Stimulated activated CD8-positive, alpha-beta memory T cell treated with anti-CD3 and anti-CD28 coated beads, Interleukin-7, amount 100 ng/mL, for 4 hours (primary cell): ENCODE data around the gene SRPK3.
"Not testable (repeated sequence)": the region's sequence is repeated elsewhere in the genome, so short reads cannot be mapped to it uniquely, and the experiment has no call there.

Experiments used
- DNase-seq, 2 donors: peaks; one replicate each; pipeline ENCODE4 v3.0.0-alpha.2; 2020; ENCODE audit warnings: low read depth in 2 of 2

SRPK3 gene

DNA sequence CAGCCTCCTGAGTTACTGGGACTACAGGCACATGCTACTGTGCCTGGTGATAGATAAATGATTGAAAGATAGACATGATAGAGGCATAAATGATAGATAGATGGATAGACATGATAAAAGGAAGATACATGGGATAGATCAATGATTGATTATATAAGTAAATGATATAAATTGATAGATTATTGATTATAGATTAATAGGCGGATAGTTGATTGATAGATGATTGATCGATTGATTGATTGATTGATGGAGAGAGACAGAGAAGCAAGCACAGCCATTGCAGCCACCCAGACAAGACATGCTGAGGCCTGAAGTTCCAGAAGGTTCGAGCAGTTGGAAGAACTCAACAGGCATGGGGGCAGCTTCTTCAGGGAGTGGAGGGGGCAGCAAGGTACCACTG lies 34.5 kb upstream of the SRPK3 start:
- DNase-seq = no peak

DNA sequence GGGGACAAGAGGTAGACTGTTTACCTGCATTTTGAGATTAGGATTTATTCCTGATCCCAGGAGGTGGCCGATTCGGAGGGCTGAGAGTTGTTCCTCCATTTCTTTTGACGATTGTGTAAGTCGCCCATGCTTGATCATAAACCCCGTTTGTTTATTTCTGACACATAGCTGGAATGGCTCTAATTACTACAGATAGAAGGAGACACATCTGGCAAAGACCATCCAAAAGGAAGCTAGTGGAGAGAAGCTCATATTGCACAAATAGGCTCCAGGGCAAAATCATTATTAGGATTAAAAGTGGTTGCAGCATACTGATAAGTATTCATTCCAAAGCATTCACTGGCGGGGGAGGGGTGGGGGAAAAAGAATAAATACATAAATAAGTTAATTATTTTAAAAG lies 33.9 kb upstream of the SRPK3 start:
- not testable (repeated sequence) for DNase-seq

DNA sequence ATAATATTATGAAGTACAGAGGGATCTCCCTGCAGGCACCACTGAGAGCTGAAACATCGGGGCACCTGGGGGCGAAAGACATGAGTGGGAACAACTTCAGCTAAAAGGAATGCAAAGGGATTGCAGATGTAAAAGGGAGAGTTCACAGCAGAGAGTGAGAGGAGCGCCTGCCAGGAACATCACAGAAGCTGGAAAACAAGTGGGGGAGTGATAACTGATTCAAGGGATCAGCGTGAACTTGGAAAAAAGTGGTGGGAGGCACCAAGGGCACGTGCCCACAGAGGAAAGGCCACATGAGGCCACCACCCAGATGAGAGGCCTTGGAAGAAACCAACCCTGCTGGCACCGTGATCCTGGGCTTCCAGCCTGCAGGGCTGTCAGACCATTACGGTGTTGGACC lies 31.8 kb upstream of the SRPK3 start:
- DNase-seq = not testable (repeated sequence)

DNA sequence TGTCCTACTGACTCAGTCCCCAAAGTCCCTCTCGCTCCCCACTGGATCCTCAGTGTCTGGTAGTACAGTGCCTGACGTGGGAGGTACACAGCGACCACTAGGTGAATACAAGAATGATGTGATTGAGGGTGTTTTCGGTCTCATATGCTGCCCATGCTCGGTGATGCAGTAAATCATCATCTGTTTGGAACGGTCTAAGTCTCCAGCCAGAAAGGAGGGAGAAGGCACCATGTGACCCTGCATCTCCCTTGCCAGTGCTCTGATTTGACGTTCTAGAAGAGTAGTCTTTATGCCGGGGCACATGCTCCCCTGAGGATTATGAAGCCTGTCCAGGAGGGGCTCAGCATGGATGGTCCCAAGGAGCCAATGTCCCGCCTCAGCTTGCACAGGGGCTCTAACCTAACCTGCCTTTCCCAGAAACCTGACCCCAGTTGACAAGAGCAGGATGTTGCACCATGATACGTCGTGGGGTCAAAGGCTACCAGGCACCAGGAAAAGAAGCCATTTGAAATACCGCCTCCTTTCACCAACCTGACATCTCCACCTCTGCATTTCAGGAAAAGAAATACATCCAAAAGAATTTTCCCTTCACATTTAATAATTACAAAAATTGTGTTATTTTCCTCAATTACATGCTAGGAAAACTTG lies 30.6 kb upstream of the SRPK3 start:
- no peak for DNase-seq

DNA sequence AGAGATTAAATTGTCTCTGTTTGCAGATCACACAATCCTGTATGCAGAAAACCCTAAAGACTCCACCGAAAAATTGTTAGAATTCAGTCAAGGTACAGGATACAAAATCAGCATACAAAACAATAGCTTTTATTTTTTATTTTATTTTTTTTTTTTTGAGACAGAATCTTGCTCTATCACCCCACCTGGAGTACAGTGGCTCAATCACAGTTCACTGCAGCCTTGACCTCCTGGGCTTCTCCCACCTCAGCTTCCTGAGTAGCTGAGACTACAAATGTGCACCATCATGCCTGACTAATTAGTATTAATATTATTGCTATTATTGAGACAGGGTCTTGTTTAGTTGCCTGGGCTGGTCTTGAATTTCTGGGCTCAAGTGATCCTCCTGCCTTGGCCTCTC lies 25.7 kb upstream of the SRPK3 start:
- DNase-seq = no peak

DNA sequence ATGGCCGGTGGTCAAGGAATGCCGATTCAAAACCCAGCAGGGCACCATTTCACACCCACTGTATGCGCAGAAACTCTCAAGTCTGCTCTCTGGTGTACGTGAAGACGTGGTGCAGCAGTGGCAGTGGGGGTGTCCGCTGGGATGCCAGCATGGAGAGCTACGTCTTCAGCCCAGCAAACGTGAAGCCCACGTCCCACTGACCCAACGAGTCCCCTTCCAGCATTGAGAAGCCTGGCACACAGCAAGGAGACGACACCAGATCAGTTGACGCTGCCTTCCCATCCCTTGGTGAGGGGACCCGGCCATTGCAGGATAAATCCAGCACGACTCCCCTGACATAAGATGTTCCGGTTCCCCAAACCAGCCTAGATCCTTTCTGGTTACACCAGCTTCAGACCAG lies 19.0 kb upstream of the SRPK3 start:
- DNase-seq = no peak

DNA sequence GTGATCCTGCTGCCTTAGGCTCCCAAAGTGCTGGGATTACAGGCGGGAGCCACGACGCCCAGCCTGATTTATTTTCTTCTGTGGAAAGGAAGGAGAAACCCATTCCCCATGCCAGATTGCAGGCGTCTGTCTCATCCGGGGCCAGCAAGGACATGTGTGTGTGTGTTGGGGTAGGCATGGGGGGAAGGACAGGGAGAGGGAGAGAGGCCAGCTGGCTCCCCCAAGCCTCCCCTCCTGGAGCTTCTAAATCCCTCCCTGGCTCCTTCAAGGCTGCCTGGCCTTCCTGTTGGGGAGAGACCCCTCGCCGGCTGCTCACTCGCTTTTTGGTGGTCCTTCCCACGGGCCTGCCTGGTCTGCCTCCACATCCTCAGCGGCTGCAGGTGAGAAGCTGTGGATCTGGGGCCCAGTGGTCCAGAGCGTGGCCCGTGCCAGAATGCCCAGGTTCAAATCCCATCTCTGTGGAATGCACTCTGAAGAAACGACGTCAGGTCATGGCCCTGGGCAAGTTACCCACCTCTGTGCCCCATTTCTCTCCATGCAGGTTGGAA lies 18.1 kb upstream of the SRPK3 start:
- DNase-seq = no peak

DNA sequence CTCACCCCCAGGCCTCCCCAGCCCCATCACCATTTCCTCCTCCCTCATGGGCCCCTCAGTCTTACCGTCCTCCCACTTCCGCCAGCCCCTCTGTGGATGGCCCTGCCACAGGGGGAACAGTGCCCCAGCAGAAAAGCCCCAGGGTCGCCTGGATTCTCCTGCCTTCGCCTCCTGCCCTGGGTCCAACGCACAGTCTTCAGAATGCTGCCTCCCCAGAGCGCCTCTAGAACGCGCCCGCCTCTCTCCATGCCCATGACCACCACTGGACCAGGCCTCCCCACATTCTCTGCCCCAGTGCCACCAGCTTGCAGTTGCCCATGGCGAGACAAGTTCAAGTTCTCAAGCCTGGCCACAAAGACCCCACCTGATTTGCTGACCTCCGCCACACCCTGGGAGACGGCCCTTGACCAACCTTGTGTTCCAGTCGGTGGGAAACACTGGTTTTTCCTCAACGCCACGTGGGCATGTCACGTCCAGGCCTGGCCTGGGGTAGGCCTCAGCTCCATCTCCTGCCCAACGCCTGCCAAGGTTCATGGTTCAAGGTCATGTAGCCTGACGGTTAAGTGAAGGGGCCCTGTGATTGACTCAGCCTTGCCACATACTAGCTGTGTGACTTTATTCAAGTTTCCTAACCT lies 17.4 kb upstream of the SRPK3 start:
- DNase-seq = no peak

DNA sequence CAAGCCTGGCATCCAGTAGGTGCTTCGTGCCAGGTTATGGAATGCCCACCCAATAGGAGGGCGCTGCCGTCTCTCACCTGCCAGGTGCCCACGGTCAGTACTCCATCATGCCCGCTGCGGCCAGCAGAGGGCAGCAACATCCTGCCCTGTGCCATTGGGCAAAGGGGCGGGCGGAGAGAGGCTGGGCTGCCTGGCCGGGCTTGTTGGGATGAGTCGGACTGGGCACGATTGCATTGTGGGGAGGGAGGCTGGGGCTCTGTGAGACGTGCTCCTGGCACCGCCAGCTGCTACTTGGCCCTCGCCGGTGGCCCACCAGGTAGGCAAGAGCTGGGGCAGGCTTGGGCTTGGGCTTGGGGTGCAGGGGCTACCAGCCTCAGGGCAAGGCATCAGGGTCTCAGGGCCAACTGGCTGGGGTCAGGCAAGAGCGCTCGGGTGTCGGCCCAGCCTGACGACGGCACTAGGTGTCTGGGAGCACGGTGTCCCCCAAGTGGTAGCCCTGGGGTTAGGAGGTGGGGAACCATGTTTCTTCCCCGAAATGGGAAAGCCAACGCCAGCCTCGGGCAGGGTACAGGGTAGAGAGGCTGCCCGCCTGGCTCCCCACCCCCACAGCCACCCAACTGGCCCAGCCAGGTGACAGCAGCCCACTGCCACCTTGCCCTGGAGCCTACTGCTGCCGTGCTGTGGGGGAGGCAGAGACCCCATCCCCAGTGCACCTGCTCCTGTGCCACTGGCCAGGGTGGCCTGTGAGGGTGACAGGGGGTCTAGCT lies 16.7 kb upstream of the SRPK3 start, which contains the start of gene PLXNB3:
PLXNB3 (plus strand) TSS at position 261 of the 767 bp plus-strand sequence. CDS start 1,287 bp downstream, outside the sequence.
- peak; percentile 42 to 58 for DNase-seq

DNA sequence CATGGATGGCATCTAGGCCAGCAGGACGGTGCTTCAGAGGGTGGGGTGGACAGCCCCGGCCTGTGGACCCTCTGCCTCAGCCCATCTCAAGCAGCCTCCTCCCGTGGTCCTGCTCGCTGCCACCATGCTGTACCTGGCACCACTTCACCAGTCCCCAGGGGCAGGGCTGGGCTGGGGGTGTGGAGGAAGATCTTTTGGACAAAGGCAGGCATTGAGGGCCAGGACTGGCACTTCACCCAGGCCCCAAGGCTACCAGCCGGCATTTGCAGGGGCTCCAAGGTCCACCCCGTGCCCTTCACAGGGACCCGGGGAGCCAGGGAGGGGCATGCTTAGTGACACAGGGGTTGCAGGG lies 16.1 kb upstream of the SRPK3 start:
- DNase-seq = no peak

DNA sequence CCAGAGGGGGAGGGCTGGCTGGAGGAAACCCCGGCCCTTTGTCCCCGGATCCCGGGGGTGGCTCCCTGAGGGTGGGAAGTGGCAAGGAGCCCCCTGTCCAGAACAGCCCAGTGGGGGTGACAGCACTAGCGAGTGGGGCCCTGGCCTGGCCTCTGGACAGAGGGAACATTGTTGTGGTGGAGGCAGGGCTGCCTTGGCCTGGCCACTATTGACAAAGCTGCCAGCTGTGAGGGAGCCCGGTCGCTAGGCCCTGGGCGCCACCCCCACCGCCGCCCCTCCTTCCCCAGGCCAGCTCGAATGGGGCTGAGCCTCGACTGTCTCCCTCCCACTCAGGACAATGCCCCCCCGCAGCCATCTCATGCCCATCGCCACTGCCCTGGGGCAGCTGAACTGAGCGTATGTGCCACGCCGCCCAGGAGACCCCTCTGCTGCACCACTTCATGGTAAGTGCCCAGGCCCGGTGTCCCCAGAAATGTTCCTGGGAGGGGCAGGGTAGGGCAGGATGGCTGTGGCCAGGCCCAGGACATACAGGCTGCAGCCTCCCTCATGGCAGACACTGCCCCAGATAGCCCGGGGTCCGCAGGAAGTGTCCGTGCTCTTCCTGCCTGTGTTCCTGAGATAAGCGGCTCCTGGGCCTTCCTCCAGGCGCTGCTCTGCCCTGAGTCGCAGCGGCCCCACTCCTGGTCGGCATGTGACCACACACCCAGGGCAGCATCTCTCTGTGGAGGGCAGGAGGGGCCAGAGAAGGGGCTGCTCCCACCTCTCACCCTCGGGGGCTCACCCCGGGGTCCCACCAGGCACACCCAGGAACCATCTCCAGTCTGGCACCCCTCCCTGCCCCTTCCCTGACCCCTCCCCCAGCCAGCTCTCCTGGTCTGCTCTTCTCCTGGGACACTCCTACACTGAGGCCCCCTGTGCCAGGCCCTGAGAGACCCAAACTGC lies 15.4 kb upstream of the SRPK3 start:
- DNase-seq = no peak

DNA sequence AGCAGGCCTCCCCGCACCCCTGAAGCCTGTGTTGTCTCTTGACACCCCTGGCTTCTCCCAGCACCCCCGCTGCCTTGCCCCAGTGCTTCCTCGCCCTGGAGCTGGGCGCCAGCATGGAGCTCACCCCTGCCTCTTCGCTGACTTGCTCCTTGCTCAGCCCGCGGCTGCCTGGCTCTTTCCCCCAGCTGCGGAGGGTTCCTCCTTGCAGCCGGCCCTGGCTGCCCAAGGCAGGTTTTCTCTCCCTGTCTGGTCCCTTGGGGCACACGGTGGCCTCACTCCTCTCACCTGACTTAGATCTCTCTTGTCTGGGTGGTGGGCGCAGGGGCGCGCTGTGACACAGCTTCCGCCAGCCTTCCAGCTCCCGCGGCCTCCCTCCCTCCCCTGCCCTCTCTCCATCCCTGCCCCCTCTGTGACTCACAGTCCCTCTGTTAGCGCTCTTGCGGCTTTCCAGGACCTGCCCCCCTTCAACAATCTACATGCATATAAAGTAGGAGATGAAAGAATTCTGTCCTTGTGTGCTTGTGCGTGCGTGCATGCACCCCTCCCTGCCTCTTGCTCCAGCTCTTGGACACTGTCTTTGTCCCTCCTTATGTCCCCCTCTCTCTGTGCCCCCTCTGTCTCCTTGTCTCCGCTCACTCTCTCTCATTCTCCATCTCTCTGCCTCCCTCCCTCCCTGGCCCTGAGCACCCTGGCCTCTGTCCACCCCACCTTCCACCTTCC lies 14.6 kb upstream of the SRPK3 start:
- peak; percentile 21 to 50 for DNase-seq

DNA sequence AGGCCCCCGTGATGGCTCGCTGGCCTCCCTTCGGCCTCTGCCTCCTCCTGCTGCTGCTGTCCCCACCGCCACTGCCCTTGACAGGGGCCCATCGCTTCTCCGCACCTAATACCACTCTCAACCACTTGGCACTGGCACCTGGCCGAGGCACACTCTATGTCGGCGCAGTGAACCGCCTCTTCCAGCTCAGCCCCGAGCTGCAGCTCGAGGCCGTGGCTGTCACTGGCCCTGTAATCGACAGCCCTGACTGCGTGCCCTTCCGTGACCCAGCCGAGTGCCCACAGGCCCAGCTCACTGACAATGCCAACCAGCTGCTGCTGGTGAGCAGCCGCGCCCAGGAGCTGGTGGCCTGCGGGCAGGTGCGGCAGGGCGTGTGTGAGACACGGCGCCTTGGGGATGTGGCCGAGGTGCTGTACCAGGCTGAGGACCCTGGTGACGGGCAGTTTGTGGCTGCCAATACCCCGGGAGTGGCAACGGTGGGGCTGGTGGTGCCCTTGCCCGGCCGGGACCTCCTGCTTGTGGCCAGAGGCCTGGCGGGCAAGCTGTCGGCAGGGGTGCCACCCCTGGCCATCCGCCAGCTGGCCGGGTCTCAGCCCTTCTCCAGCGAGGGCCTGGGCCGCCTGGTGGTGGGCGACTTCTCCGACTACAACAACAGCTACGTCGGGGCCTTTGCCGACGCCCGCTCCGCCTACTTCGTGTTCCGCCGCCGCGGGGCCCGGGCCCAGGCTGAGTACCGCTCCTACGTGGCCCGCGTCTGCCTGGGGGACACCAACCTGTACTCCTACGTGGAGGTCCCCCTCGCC lies 13.8 kb upstream of the SRPK3 start:
- DNase-seq = no peak

DNA sequence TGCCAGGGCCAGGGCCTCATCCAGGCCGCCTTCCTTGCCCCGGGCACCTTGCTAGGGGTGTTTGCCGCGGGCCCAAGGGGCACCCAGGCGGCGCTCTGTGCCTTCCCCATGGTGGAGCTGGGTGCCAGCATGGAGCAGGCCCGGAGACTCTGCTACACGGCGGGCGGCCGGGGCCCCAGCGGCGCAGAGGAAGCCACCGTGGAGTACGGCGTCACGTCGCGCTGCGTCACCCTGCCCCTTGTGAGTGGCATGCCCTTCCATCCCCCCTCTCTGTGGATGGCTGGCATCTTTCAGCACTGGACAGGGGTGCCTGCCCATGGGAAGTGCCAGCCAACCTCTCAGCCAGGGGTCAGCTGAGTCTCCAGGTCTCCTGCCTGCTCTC lies 13.2 kb upstream of the SRPK3 start:
- DNase-seq = no peak

DNA sequence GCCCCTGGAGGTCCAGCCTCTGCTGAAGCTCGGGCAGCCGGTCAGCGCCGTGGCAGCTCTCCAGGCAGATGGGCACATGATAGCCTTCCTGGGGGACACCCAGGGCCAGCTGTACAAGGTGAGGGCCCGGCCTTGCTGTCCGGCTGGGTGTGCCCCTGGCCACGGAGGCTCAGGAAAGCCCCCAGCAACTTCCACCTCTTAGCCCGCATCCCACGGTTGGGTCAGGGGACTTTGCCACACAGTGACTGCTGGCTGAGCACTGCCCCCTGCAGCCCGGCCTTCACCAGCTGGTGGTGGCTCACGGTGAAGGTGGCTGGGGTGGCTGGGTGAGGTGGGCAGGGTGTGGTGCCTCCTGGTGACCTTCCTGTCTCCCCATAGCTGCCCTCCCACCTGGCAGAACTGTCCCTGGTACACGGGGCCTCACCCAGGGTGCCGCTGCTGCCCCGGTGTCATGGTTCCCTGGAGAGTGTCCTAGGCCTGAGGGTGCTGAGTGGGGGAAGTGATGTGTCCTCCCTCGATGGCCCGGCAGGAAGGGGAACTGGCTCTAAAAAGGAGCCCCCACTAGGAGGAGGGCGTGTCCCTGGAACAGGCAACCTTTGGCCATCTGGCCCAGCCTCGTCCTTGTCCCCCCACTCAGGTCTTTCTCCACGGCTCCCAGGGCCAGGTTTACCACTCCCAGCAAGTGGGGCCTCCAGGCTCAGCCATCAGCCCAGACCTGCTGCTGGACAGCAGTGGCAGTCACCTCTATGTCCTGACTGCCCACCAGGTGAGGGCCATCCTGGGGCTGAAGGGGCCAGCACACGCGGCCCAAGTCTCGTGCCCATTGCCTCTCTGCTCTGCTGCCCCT lies 12.3 kb upstream of the SRPK3 start:
- DNase-seq = no peak

DNA sequence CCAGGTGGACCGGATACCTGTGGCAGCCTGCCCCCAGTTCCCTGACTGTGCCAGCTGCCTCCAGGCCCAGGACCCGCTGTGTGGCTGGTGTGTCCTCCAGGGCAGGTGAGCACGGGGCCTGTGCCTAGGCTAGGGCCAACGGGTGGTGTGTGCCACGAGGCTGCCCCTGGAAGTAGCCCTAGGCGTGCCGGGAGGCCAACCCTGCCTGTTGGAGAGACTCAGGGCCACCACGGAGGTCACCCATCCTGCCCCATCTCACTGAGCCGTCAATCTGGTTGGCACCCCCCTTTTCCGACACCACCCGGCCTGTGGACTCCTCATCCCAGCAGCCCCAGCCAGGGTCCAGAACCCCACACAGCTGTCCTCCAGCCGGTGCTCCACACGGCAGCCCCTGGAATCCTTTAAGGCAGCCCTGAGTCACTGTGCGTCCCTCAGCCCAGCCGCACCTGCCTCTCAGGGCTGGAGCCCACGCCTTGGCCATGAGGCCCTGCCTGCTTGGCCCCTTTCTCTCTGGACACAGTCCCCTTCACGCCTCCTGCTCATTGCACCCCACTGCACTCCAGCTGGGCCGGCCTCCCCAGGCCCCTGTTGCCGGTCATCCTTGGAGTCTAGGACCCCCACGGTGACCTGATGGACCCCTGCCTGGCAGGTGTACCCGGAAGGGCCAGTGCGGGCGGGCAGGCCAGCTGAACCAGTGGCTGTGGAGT lies 11.5 kb upstream of the SRPK3 start:
- no peak for DNase-seq

DNA sequence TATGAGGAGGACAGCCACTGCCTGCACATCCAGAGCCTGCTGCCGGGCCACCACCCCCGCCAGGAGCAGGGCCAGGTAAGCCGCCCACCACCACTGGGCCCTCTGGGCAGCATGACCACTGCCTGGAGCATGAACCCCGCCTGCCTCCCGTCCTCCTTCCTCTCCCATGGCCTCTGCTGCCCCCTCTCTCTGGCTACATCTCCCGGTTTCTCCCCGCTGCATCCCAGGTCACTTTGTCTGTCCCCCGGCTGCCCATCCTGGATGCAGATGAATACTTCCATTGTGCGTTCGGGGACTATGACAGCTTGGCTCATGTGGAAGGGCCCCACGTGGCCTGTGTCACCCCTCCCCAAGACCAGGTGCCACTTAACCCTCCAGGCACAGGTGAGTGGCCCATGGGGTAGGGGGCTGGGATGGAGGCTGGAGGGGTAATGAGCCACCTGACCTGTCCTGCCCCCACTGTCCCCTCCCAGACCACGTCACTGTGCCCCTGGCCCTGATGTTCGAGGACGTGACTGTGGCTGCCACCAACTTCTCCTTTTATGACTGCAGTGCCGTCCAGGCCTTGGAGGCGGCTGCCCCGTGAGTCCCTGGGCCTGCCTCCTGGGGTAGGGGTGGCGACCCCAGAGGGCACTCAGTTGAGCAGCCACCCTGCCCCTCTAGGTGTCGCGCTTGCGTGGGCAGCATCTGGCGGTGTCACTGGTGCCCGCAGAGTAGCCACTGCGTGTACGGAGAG lies 10.8 kb upstream of the SRPK3 start:
- no peak for DNase-seq
